B cell (primary cell): ENCODE measurements around the gene MRPL55. TPM values are rescaled to one million over a fixed set of nuclear protein-coding genes. Genes with fewer than 3 reads are reported as not detected.

ENCODE experiments used
- ATAC-seq: fragments of 200-7000 bp; cut with Tn5 transposase; one replicate; pipeline ENCODE4 v1.10.0; 2021; ENCODE audit warnings: low read depth, mild to moderate bottlenecking, moderate number of reproducible peaks, moderate library complexity
- CTCF ChIA-PET: fragments of 350-600 bp; sonication (Branson Sonifier 250); formaldehyde crosslinking; loops from one replicate; lab custom pipeline; 2021; ENCODE audit warnings: antibody characterized with exemption, inconsistent platforms; lab: Charles Lee
- POLR2A ChIA-PET: fragments of 350-600 bp; sonication (Branson Sonifier 250); formaldehyde crosslinking; loops from one replicate; lab custom pipeline; 2021; ENCODE audit warnings: antibody characterized with exemption; lab: Charles Lee
- DNase-seq: peaks from one replicate; pipeline ENCODE4 v3.0.0; 2013
- H2AFZ ChIP-seq: 2 replicates; pipeline ENCODE4 v1.6.1; 2012; ENCODE audit warnings: mild to moderate bottlenecking, low read depth, low read length; ENCODE audit not compliant: insufficient read depth, poor library complexity, severe bottlenecking
- H3K27ac ChIP-seq, 2 donors: 1 replicate in 1 of 2; 2 replicates in 1 of 2; pipeline ENCODE4 v1.5.1; 2012 to 2013; ENCODE audit warnings: low read length in 2 of 2, mild to moderate bottlenecking in 2 of 2, moderate library complexity in 1 of 2
- H3K27me3 ChIP-seq, 4 experiments: fragments of 200-600 bp in 1 of 4; sonication (generic) in 1 of 4; replicated peaks in 1 of 4; 1 replicate in 2 of 4; 2 replicates in 2 of 4; pipeline versions ENCODE4 v1.6.1 to v1.7.0; 2013 to 2016; ENCODE audit warnings: low read length in 3 of 4, mild to moderate bottlenecking in 2 of 4, mixed read lengths in 1 of 4, moderate library complexity in 1 of 4; ENCODE audit not compliant: insufficient read depth in 4 of 4, control insufficient read depth in 3 of 4; ENCODE audit errors: control extremely low read depth in 1 of 4
- H3K36me3 ChIP-seq, 2 experiments: replicated peaks in 1 of 2; 1 replicate in 1 of 2; 2 replicates in 1 of 2; pipeline versions ENCODE4 v1.6.1 to v1.7.1; 2013; ENCODE audit warnings: low read length in 1 of 2; ENCODE audit not compliant: insufficient read depth in 2 of 2, control insufficient read depth in 1 of 2; ENCODE audit errors: control extremely low read depth in 1 of 2, extremely low read depth in 1 of 2
- H3K4me1 ChIP-seq, 2 donors: fragments of 200-600 bp in 1 of 2; sonication (generic) in 1 of 2; 1 replicate in 1 of 2; 2 replicates in 1 of 2; pipeline versions ENCODE4 v1.5.1 to v1.6.1; 2013 to 2017; ENCODE audit warnings: low read length in 2 of 2; ENCODE audit not compliant: control insufficient read depth in 2 of 2, insufficient read depth in 2 of 2
- H3K4me2 ChIP-seq: replicated peaks from 2 replicates; pipeline ENCODE3; 2012; ENCODE audit warnings: mild to moderate bottlenecking, low read depth, low read length; ENCODE audit not compliant: poor library complexity, severe bottlenecking
- H3K4me3 ChIP-seq, 5 experiments: fragments of 200-600 bp in 1 of 5; sonication (generic) in 1 of 5; 1 replicate in 3 of 5; 2 replicates in 2 of 5; pipeline versions ENCODE4 v1.5.1 to v1.7.0; 2011 to 2016; ENCODE audit warnings: low read length in 4 of 5, mild to moderate bottlenecking in 4 of 5, low read depth in 2 of 5, control low read depth in 1 of 5, moderate library complexity in 1 of 5; ENCODE audit not compliant: insufficient read depth in 1 of 5; ENCODE audit errors: control extremely low read depth in 1 of 5, extremely low read depth in 1 of 5
- H3K79me2 ChIP-seq: fragments of 200-600 bp; sonication (generic); one replicate; pipeline ENCODE4 v1.6.0; 2016; ENCODE audit warnings: low read length; ENCODE audit not compliant: control insufficient read depth, insufficient read depth
- H3K9ac ChIP-seq: fragments of 200-600 bp; sonication (generic); 2 replicates; pipeline ENCODE4 v1.6.1; 2017; ENCODE audit warnings: mild to moderate bottlenecking, low read length, moderate library complexity
- H3K9me3 ChIP-seq, 3 donors: one replicate each; pipeline versions ENCODE4 v1.6.1 to v1.7.1; 2013; ENCODE audit warnings: low read length in 2 of 3; ENCODE audit not compliant: control insufficient read depth in 2 of 3, insufficient read depth in 1 of 3; ENCODE audit errors: control extremely low read depth in 1 of 3
- H4K20me1 ChIP-seq: 2 replicates; pipeline ENCODE4 v1.6.0; 2012; ENCODE audit warnings: mild to moderate bottlenecking, low read length; ENCODE audit not compliant: insufficient read depth, control insufficient read depth, poor library complexity, severe bottlenecking
- H3K27ac Mint-ChIP-seq: one replicate; pipeline ENCODE4 v1.8.0; 2021; ENCODE audit warnings: mixed read lengths
- H3K27me3 Mint-ChIP-seq: one replicate; pipeline ENCODE4 v1.8.0; 2021; ENCODE audit warnings: mixed read lengths
- H3K4me1 Mint-ChIP-seq: one replicate; pipeline ENCODE4 v1.8.0; 2021; ENCODE audit warnings: mixed read lengths
- H3K4me3 Mint-ChIP-seq: one replicate; pipeline ENCODE4 v1.8.0; 2021; ENCODE audit warnings: mixed read lengths
- H3K9me3 Mint-ChIP-seq: one replicate; pipeline ENCODE4 v1.8.0; 2022; ENCODE audit warnings: mixed read lengths; ENCODE audit not compliant: insufficient read depth
- CTCF ChIP-seq: fragments of 200-600 bp; IDR thresholded peaks from one replicate; pipeline ENCODE4 v1.8.0; 2022; ENCODE audit warnings: antibody characterized with exemption, mild to moderate bottlenecking
- EZH2 ChIP-seq: IDR thresholded peaks from 2 replicates; pipeline ENCODE4 v1.6.1; 2012; ENCODE audit warnings: borderline replicate concordance, low read depth, mild to moderate bottlenecking, moderate library complexity, low read length; ENCODE audit not compliant: insufficient read depth, poor library complexity, severe bottlenecking
- WGBS: methylation state at CpG from one replicate; pipeline ENCODE4 v1.1.5; 2013; ENCODE audit warnings: missing lambda C conversion rate; ENCODE audit not compliant: insufficient coverage; 5-methylcytosine and 5-hydroxymethylcytosine counted together
- intact Hi-C: fragments of 100-400 bp; cut with micrococcal nuclease; formaldehyde crosslinking; loops from one replicate; pipeline ENCODE4 v1.10.0; 2022
- polyA plus RNA-seq: library from polyadenylated mRNA; depleted of rRNA; stranded (reverse); fragments of >200 nt; gene quantifications from 2 replicates; pipeline ENCODE4 v1.2.3, GENCODE V29; 2012
- total RNA-seq, 2 donors: library from RNA; stranded (reverse); fragments of 120-200 nt in 1 of 2; gene quantifications; 1 replicate in 1 of 2; 2 replicates in 1 of 2; pipeline versions ENCODE4 v1.2.3 to v1.2.4, GENCODE V29; 2013 to 2022

Gene MRPL55
- total and polyA plus RNA-seq, 2 donors (not counting 1 experiment from before 2014, with no cell fraction given), result 38.9 to 297 TPM

- CTCF ChIA-PET, result interaction anchor here (0.7 kb wide), 1 partner anchor 14 kb away, joined by 3 read pairs; no protein-coding TSS in a partner anchor
- H3K9me3 ChIP-seq, result no peaks in the 10 kb centered on the region
- H3K27me3 ChIP-seq, result no peaks in the 10 kb centered on the region
- POLR2A ChIA-PET, result interaction anchor here (0.6 to 1.2 kb wide), 2 partner anchors 53 to 57 kb away, joined by 6 to 13 read pairs; partner anchors contain the start of gene IBA57
- TF ChIP-seq CTCF (no peak), EZH2 (no peak)
- peak overlapping the region; percentile 60 to 97 (median 95) for H3K4me3 ChIP-seq
- H3K27ac Mint-ChIP-seq, result peak overlapping the region; percentile 87
- peak overlapping the region; percentile 96 for H3K4me2 ChIP-seq
- H3K4me1 Mint-ChIP-seq, result peaks cover 31% of the 10 kb centered on the region
- H3K9ac ChIP-seq, result peak overlapping the region; percentile 85
- no peaks in the 10 kb centered on the region for H3K9me3 Mint-ChIP-seq
- WGBS, result 7% methylated on average over 8 of the region's 8 CpGs
- H3K27me3 Mint-ChIP-seq, result no peaks in the 10 kb centered on the region
- no peak for ATAC-seq
- intact Hi-C loops, result loop anchor here (1.0 to 10.0 kb wide), 7 partner anchors 26 to 1396 kb away; partner anchors contain the start of genes ARF1, GUK1, IBA57 and NUP133
- peak overlapping the region; percentile 92 for H3K4me3 Mint-ChIP-seq
- peaks cover 23 to 32% of the 10 kb centered on the region in 2 donors for H3K4me1 ChIP-seq
- H3K36me3 ChIP-seq, result peaks cover 0 to 17% of the 10 kb centered on the region in 2 experiments
- H2AFZ ChIP-seq, result peak overlapping the region; percentile 80
- no peaks in the 10 kb centered on the region for H4K20me1 ChIP-seq
- peak overlapping the region; percentile 71 to 95 for H3K27ac ChIP-seq
- DNase-seq, result no peak
- H3K79me2 ChIP-seq, result peaks cover 34% of the 10 kb centered on the region
Measured at GRCh38 chr1:228108742-228109072, 392 bp downstream of the MRPL55 start.

GRCh38 chr1:228108055-228108690 lies 926 bp downstream of the MRPL55 start:
- TF ChIP-seq EZH2 (no peak), CTCF (no peak)
- Histone ChIP-seq H2AFZ (no peak overlapping the region), H4K20me1 (no peaks in the 10 kb centered on the region), H3K9me3 (no peaks in the 10 kb centered on the region), H3K4me2 (peak overlapping the region; percentile 96), H3K27me3 (no peaks in the 10 kb centered on the region), H3K36me3 (peaks cover 0 to 17% of the 10 kb centered on the region in 2 experiments), H3K27ac (peak overlapping the region; percentile 71 to 95), H3K4me1 (peaks cover 25 to 36% of the 10 kb centered on the region in 2 donors), H3K9ac (peak overlapping the region; percentile 85), H3K4me3 (peak overlapping the region; percentile 60 to 97 (median 95)), H3K79me2 (peaks cover 35% of the 10 kb centered on the region)
- DNase-seq (no peak), ATAC-seq (no peak)
- Mint-ChIP-seq H3K9me3 (no peaks in the 10 kb centered on the region), H3K4me3 (peak overlapping the region; percentile 92), H3K27ac (peak overlapping the region; percentile 87), H3K27me3 (no peaks in the 10 kb centered on the region), H3K4me1 (peaks cover 36% of the 10 kb centered on the region)
- 70% methylated on average over 8 of the region's 11 CpGs for WGBS
- intact Hi-C loops, result loop anchor here (10.0 kb wide), 2 partner anchors 167 to 1397 kb away; partner anchors contain the start of gene NUP133
- CTCF ChIA-PET, result interaction anchor here (0.7 kb wide), 1 partner anchor 13 kb away, joined by 3 read pairs; no protein-coding TSS in a partner anchor
- POLR2A ChIA-PET, result no interaction called here
